Measurements from ENCODE around the gene SLC35E3.
"Not testable (repeated sequence)": the region's sequence is repeated elsewhere in the genome, so short reads cannot be mapped to it uniquely, and the experiment has no call there.

Gene SLC35E3

DNA sequence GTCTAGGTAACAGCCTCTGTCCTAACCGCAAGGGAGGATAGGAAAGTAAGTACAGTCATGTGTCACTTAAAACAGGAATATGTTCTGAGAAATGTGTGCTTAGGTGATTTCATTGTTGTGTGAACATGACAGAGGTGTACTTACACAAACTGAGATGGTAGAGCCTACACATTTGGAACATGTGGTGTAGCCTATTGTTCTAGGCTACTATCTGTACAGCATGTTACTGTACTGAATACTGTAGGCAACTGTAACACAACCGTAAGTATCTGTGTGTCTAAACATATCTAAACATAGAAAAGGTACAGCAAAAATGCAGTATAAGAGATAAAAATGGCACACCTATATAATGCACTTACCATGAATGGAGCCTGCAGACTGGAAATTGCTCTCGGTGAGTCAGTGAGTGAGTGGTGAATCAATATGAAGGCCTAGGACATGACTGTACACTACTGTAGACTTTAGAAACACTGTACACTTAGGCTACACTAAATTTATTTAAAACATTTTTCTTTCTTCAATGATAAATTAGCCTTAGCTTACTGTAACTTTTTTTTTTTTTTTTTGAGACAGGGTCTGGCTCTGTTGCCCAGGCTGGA is 48.8 kb downstream of the SLC35E3 start:
- DNase-seq (ENCODE audit: low read depth in 2 of 2): no peak

DNA sequence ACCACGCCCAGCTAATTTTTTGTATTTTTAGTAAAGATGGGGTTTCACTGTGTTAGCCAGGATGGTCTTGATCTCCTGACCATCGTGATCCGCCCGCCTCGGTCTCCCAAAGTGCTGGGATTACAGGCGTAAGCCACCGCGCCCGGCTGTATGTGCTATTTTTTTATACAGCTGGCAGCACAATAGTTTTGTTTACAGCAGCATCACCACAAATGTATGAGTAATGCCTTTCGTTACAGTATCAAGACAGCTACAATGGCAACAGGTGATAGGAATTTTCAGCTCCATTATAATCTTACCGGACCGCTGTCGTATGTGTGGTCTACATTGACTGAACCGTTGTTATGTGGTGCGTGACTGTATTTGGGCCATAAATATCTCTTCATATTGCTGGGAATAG is 50.4 kb downstream of the SLC35E3 start:
- no peak for DNase-seq (ENCODE audit: low read depth in 2 of 2)

DNA sequence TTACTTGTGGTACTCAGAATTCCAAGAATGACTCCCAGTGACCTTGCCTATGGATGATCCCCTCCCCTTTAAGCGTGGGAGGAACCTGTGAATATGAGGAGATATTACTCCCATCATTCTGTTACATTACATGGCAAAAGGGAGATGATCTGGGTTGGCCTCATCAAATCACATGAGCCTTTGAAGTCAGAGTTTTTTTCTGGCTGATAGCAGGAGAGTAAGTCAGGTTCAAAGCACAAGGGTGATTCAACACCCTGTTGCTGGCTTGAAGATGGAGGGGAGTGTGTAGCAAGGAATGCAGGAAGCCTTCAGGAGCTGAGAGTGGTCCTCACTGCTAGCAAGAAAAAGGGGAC is 52.9 kb downstream of the SLC35E3 start:
- DNase-seq (ENCODE audit: low read depth in 2 of 2): no peak

DNA sequence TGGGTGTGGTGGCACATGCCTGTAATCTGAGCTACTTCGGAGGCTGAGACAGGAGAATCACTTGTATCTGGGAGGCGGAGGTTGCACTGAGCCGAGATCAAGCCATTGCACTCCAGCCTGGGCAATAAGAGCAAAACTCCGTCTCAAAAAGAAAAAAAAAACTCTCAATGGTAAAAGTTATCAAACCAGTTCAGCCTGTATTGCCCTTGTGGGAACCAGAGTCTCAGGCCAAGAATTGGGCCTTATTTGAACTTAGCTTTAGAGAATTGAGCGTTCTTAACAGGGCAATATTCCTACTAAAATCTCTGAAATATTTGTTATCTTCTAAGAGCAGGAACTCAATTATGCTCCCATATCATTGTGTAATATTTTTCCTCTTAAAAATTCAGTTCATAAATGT is 54.3 kb downstream of the SLC35E3 start:
- no peak for DNase-seq (ENCODE audit: low read depth in 2 of 2)

DNA sequence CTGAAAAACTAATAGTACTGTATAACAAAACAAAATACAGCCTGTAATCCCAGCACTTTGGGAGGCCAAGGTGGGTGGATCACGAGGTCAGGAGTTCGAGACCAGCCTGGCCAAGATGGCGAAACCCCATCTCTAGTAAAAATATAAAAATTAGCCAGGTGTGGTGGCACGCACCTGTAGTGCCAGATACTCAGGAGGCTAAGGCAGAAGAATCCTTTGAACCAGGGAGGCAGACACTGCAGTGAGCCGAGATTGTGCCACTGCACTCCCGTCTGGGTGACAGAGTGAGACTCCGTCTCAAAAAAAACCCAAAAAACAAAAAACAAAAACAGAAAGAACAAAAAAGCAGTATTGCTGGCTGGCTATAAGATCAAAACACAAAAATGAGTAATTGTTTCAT is 55.1 kb downstream of the SLC35E3 start:
- DNase-seq (ENCODE audit: low read depth in 2 of 2): not testable (repeated sequence)

DNA sequence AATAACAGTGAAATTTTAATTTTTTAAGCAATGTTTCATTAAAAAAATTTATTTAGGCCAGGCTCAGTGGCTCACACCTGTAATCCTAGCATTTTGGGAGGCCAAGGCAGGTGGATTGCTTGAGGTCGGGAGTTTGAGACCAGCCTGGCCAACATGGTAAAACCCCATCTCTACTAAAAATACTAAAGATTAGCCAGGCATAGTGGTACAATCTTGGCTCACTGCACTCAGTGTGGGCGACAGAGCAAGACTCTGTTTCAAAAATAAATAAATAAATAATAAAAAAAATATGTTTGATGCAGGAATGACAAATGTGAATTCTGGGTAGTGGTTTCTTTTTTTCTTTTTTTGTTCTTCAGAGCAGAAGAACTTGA is 56.4 kb downstream of the SLC35E3 start:
- DNase-seq (ENCODE audit: low read depth in 2 of 2): not testable (repeated sequence)

DNA sequence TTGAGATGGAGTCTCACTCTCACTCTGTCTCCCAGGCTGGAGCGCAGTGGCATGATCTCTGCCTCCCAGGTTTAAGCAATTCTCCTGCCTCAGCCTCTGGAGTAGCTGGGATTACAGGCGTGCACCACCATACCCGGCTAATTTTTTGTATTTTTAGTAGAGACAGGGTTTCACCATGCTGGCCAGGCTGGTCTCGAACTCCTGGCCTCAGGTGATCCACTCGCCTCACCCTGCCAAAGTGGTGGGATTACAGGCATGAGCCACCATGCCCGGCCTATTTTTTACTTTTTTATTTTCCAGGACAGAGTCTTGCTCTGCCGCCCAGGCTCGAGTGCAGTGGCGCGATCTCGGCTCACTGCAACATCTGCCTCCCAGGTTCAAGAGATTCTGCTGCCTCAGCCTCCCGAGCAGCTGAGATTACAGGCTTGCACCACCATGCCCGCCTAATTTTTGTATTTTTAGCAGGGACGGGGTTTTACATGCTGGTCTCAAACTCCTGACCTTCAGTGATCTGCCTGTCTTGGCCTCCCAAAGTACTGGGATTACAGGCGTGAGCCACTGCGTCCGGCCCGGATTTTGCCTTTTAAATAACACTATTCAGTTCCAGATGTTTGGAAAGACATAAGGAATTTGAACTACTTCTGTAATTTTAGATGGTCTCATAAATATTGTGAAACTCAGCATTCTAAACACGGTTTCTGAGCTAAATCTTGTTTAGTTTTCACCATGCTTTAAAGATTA is 57.1 kb downstream of the SLC35E3 start:
- not testable (repeated sequence) for DNase-seq (ENCODE audit: low read depth in 2 of 2)

DNA sequence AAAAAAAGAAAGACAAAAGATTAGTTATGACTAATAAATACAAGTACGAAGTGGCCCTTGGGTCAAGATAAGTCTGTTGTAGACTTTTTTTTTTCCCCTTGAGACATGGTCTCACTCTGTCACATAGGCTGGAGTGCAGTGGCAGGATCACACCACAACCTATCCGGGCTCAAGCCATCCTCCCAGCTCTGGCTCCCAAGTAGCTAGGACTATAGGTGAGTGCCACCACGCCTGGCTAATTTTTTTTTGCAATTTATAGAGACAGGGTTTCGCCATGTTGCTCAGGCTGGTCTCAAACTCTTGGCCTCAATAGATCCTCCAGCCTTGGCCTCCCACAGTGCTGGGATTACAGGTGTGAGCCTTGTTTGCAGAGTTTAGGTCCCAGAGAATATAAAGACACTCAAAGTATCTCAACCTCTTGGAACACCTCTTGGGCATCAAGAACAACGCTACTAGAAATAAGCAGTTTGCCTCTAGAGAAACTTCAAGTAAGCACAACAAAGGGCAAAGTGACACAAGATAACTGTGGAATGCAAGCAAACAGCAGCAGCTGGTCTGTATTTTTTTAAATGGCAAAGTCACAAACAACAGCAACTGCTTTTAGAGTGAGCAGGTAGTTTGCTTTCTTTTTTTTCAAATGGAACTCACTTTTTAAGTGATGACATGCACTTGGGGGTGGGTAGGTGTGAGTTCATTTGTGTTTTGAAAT is 58.1 kb downstream of the SLC35E3 start:
- no peak for DNase-seq (ENCODE audit: low read depth in 2 of 2)

DNA sequence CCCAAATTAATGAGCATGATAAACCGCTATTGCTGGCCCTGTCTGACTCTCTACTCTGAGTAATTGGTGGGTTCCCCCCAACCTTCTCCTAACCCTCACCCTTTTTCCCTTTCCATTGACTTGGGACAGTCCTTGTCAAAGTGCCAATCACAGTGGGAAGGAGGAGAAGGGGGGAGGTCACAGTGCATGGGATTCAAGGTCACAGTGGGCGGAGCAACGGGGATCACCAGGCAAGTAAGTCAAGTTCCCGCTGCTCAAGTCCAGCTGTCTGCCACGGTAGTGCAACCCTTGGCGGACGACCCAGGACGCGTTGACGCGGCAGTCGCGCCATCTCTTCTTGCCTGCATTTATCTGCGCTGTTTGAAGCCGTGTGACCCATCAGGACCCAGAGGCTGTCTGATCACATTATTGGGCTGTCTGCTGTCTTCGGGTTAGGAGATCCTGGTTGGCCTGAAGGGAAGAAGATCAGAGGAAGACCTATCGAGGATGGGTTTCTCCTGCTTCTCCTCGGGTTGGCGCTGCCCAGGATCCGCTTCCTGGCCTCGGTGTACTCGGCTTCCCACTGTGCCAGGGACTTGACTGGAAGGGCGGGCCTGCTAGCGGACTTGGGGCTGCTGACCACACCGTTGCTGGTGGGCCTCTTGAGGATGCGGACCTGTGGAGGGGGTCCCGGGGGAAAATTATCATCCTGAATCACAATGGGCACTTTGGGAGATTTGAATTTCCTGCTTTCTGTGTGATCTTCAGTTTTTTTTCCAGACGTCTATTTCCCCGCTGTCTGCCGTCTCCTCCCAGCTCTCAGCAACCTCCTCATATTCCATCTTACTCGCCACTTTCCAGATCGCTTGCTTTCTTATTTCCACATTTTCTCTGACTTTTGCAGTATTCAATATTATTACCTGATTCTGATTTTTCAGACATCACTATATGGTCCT is 58.9 kb downstream of the SLC35E3 start:
- DNase-seq (ENCODE audit: low read depth in 2 of 2): no peak

DNA sequence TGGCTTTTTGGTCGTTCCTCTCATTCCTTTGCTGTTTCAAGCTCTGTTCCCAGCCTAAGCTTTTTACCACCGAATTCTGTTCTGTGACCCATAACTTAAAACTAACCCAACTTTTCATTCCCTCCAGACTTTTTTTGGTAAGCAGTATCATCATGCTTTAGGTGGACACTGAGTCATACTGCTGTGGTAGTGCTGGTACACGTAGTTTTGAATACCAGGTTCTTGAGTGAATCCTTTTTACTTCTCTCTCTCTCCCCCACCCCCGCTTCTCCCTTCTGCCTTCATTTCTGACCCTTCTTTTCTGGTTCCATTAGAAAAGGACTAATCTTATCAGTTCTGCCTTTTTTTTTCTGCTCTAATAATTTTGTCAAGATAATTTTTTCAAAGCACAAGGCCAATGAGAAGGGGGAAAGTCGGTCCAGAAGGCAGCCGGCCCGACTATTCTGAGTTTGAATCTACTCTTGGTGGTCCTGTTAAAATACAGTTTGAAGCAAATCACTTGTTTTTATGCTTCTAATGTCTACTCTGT is 59.7 kb downstream of the SLC35E3 start:
- no peak for DNase-seq (ENCODE audit: low read depth in 2 of 2)

DNA sequence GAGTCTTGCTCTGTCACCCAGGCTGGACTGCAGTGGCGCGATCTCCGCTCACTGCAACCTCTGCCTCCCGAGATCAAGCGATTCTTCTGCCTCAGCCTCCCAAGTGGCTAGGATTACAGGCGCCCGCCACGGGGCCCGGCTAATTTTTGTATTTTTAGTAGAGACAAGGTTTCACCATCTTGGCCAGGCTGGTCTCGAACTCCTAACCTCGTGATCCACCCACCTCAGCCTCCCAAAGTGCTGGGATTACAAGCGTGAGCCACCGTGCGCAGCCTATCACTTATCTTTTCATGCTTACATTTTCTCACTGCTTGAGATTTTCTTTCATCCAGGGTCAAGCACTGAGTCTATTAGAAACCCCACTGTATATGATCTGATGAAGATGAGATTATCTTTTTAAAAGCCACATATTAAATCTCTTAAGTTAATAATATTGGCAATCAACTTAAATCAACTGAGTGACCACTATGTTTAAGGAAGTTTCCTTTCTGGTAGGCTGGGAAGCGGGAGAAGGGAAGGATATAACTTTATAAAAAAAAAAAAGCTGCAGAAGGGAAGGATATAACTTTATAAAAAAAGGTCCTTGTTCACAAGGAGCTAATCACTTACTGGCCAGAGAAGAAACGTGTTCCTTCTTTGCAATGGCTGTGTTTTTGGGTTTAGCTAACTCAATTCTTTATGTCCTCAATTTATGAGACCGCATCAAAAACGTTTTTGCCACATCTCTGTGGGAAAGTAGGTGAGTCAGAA is 60.7 kb downstream of the SLC35E3 start:
- no peak for DNase-seq (ENCODE audit: low read depth in 2 of 2)

DNA sequence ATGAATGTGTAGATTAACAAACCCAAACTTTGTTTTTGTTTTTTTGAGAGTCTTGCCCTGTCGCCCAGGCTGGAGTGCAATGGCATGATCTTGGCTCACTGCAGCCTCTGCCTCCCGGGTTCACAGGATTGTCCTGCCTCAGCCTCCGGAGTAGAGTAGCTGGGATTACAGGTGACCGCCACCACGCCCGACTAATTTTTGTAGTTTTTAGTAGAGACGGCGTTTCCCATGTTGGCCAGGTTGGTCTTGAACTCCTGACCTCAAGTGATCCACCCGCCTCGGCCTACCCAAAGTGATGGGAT is 61.2 kb downstream of the SLC35E3 start:
- not testable (repeated sequence) for DNase-seq (ENCODE audit: low read depth in 2 of 2)

DNA sequence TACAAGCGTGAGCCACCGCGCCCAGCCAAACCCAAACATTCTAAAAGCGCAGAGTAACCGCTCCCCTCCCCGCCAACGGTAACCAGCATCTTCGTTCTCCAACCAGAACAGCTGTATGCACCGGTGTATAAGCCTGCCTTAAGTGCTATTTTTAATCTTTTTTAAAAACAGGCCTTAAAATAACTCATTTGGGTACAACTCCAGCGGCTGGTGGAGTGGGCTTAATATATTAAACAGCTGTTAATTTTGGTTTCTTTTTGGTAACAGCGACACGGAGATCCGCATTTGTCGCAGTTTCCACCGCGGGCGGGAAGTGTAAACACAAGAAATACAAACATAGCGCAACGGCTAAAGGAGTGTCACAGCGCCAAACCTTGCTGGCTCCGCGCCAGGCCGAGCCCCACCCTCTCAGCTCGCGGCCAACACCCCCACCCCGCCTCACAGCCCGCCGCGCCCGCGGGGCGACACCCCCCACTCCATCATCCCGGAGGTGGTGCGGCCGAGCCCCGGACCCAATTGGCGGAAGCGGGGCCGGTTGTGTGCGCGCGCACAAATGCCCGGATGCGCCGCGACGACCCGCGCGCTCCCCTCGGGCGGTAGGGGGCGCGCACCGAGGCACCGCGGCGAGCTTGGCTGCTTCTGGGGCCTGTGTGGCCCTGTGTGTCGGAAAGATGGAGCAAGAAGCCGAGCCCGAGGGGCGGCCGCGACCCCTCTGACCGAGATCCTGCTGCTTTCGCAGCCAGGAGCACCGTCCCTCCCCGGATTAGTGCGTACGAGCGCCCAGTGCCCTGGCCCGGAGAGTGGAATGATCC is 61.8 kb downstream of the SLC35E3 start, which contains the start of gene MDM2:
Gene MDM2, plus strand, starts transcription at position 602 of the 812 bp plus-strand sequence. CDS start 301 bp downstream, outside the sequence.
- peak; percentile 89 to 94 for DNase-seq (ENCODE audit: low read depth in 2 of 2)

DNA sequence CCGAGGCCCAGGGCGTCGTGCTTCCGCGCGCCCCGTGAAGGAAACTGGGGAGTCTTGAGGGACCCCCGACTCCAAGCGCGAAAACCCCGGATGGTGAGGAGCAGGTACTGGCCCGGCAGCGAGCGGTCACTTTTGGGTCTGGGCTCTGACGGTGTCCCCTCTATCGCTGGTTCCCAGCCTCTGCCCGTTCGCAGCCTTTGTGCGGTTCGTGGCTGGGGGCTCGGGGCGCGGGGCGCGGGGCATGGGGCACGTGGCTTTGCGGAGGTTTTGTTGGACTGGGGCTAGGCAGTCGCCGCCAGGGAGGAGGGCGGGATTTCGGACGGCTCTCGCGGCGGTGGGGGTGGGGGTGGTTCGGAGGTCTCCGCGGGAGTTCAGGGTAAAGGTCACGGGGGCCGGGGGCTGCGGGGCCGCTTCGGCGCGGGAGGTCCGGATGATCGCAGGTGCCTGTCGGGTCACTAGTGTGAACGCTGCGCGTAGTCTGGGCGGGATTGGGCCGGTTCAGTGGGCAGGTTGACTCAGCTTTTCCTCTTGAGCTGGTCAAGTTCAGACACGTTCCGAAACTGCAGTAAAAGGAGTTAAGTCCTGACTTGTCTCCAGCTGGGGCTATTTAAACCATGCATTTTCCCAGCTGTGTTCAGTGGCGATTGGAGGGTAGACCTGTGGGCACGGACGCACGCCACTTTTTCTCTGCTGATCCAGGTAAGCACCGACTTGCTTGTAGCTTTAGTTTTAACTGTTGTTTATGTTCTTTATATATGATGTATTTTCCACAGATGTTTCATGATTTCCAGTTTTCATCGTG is 62.6 kb downstream of the SLC35E3 start:
- DNase-seq (ENCODE audit: low read depth in 2 of 2): peak; percentile 33 to 55

DNA sequence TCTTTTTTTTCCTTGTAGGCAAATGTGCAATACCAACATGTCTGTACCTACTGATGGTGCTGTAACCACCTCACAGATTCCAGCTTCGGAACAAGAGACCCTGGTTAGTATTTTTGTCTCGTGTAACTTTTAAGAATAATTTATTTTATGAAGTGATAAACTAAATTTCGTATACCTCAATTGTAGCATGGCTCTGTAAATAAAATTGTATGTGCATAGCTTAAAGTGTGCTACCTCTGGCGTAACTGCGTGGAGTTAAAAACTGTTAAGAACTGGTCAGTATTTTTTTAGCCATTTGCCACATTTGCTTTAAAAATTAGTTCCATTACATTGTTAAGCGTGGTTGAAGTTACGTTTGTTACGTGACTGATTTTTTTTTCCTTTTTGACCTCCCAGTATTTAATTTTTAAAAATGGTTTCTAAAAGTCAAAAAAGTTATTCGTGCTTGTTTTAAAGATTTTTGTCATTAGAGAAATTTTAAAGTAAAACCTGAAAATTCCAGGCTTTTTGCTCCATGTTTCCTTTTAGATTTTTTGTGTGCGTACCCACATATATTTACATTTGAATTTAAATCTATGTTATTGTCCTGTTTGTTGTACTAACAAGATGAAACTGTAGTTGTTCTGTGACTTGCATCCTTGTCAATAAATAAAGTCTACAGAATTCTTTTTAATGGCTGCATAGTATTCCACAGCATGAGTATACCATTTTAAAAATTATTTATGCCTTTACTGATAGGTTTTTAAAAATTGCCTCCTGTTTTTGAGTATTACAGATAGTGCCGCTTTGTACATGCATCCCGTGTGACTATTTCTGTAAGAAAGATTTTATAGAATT is 63.4 kb downstream of the SLC35E3 start:
- DNase-seq (ENCODE audit: low read depth in 2 of 2): no peak

DNA sequence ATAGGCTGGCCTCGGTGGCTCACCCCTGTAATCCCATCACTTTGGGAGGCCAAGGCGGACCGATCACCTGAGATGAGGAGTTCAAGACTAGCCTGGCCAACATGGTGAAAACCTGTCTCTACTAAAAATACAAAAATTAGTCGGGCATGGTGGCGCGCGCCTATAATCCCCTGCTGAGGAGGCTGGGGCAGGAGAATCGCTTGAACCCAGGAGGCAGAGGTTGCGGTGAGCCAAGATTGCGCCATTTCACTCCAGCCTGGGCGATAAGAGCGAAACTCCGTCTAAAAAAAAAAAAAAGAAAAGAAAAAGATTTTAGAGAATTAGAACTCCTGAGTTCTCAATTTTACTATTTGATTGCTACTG is 64.0 kb downstream of the SLC35E3 start:
- DNase-seq (ENCODE audit: low read depth in 2 of 2): not testable (repeated sequence)

DNA sequence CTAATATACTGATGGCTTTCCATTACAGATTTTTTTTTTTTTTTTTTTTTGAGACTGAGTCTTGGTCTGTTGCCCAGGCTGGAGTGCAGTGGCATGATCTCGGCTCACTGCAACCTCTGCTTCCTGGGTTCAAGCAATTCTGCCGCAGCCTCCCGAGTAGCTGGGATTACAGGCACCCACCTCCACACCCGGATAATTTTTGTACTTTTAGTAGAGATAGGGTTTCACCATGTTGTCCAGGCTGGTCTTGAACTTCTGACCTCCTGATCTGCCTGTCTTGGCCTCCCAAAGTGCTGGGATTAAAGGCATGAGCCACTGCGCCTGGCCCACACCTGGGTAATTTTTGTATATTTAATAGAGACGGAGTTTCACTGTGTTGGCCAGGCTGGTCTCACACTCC is 65.6 kb downstream of the SLC35E3 start:
- DNase-seq (ENCODE audit: low read depth in 2 of 2): not testable (repeated sequence)

DNA sequence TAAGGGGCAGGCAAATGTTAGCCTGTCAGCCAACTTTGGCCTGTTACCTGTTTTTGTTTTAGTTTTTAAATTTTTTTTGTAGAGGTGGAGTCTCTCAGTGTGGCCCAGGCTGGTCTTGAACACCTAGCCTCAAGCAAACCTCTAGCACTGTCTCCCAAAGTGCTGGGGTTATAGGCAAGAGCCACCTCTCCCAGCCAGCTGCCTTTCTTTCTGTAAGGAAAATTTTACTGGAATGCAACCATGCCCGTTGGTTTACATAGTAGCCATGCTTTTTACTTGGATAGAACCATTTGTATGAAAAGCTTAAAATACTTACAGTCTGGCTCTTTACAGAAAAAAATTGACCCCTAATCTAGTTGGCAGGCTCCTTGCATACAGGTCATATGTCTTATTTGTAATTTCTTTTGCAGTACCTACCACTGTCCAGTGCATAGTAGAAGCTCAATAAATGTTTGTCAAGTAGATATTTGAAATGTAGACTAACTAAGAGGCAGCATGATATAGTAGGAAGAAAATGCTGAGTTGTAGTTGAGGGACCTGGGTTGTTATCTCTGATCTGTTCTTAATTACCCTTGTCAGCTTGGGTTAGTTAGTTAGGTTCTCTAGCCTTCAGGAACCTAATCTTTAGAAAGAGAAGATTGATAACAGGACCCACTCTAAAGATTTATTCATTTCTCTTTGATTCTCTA is 66.7 kb downstream of the SLC35E3 start:
- no peak for DNase-seq (ENCODE audit: low read depth in 2 of 2)
